Astrocyte of the cerebellum (primary cell): ENCODE data around the gene CD58.
A peak's percentile ranks its signal among the peaks of the same experiment; 100 is the strongest.
"Not testable (repeated sequence)": the region's sequence is repeated elsewhere in the genome, so short reads cannot be mapped to it uniquely, and the experiment has no call there.

Experiments
- DNase-seq: peaks from one replicate; pipeline ENCODE4 v3.0.0-alpha.2; 2011; ENCODE audit warnings: low read depth
- H3K4me3 ChIP-seq: 2 replicates; pipeline ENCODE4 v1.5.1; 2011; ENCODE audit warnings: mild to moderate bottlenecking, low read depth, low read length, moderate library complexity
- in situ Hi-C: cut with HindIII; loops from 2 replicates; pipeline ENCODE4 v1.10.0; 2017; ENCODE audit warnings: low sequenced_read_pairs
- TF ChIP-seq, protein P1 (sequence below): IDR thresholded peaks from 2 replicates; pipeline ENCODE4 v1.5.1; 2012; ENCODE audit warnings: low read length, low read depth, moderate library complexity, mild to moderate bottlenecking; ENCODE audit errors: missing control alignments

CD58 gene

DNA sequence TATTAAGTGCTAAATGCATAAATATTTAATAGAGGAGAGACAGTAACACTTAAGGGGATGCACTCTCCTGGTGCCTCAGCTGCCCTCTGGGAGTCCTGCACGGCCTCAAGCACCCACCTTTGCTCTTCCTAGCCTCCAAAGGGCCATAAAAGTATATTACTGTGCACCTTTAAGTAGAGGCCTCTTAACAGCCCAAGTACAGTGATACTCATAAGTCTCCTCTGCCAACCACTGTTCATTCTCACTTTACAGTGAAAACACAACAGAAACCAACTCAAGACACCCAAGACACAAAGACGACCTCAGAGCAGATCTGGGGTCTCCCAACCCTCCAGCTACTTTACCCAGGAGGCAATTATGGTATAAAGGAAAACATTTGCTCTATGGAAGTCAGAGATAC lies 26.6 kb upstream of the CD58 start:
- H3K4me3 ChIP-seq, DNase-seq, in situ Hi-C loops: not testable (repeated sequence)

DNA sequence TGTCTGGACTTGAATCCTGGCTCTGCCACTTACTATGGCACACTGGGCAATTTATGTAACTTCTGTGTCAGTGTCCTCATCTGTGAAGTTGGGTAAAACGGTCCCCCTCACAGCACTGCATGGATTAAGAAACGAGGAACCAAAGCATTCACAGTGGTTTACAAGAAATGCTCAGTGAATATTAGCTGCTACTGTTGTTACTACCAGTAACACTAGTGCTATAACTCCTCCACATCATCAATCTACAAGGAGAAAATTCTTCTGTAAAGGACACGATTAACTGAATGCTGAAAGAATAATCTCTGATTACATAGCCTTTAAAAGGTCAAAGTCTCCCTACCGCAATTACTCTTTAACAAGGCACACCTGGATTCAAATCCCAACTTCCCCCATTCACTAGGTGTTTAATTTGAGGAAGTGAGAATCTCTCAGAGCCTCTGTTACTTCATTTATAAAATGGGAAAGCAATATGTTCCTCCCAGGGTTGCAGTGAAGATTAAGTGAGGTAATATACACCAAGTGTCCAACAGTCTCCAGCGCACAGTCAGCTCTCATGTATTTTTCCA lies 26.0 kb upstream of the CD58 start:
- DNase-seq, result not testable (repeated sequence)

DNA sequence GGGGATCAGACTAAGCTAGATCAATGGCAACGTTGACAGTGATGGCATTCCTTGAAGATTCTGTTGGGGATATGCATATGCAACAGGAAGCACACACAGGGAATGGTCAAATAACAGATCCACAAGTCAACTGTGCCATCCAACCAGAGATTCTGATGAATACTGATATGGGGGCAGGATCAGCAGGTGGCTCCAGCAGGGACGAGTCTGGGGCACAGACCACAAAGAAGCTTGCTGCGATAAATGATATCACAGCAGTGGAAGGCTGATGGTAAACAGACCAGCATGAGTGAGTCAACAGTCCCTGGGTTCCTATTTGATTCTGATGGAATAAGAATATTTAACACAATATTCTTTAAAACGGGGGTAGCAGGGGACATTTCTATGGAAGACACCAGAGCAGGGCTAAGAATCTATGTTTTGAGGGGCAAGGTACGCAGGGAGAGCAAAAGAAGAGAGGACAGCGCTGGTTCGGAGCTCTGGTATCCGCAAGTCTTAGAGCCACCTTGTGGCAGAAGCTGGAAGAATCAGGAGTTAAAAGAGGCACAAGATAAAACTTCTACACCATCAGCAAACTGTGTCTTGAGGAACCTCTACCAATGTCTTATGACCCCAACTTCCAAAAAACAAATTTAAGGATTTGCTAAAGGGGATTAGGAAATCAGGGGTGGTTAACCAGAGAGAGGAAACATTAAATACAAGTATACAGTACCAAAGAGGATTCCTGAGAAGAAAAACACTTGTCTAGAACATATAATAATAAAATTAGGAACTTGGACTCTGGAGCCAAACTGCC lies 25.3 kb upstream of the CD58 start:
- H3K4me3 ChIP-seq, DNase-seq, in situ Hi-C loops: not testable (repeated sequence)
- TF ChIP-seq, protein P1, sequence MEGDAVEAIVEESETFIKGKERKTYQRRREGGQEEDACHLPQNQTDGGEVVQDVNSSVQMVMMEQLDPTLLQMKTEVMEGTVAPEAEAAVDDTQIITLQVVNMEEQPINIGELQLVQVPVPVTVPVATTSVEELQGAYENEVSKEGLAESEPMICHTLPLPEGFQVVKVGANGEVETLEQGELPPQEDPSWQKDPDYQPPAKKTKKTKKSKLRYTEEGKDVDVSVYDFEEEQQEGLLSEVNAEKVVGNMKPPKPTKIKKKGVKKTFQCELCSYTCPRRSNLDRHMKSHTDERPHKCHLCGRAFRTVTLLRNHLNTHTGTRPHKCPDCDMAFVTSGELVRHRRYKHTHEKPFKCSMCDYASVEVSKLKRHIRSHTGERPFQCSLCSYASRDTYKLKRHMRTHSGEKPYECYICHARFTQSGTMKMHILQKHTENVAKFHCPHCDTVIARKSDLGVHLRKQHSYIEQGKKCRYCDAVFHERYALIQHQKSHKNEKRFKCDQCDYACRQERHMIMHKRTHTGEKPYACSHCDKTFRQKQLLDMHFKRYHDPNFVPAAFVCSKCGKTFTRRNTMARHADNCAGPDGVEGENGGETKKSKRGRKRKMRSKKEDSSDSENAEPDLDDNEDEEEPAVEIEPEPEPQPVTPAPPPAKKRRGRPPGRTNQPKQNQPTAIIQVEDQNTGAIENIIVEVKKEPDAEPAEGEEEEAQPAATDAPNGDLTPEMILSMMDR, result peak; percentile 54

More for the DNA sequence above, 26.0 kb upstream of the CD58 start:
- in situ Hi-C loops, H3K4me3 ChIP-seq: not testable (repeated sequence)

DNA sequence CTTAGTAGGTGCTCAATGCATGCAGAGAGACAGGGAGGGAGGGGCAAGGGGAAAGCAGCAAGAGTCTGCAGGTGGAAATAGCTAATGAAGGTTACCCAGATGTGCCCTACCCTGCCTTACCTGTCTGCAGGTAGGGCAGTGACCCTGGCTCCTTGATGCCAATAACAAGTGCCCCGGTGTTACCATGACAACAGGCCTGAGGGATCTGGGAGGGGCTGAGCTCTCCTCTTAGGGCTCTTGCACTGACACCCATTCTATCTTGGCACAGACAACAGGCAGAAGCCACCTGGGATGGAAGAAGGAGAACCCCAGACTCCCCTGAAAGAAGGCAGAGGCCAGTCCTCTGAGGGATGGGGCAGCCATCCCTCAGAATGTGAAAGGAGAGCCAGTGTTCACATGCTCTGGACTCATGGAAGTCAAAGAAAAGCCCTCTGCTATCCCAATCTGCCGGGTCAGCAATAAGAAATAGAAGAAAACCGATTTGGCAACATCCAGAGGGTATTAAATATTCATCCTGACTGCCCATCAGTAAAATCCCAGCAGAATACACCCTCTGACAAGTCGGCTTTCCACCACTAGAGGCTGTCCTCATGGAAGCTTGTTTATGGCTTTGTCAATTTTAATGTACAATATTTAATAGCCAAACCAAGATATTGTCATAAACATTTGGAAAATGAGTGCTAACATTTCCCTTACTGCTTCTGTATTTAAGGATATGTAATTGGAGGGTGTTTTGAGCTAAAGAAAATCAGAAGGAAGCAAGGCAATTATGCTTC lies 24.4 kb upstream of the CD58 start:
- TF ChIP-seq, protein P1, result peak; percentile 49
- in situ Hi-C loops, H3K4me3 ChIP-seq, DNase-seq: not testable (repeated sequence)

DNA sequence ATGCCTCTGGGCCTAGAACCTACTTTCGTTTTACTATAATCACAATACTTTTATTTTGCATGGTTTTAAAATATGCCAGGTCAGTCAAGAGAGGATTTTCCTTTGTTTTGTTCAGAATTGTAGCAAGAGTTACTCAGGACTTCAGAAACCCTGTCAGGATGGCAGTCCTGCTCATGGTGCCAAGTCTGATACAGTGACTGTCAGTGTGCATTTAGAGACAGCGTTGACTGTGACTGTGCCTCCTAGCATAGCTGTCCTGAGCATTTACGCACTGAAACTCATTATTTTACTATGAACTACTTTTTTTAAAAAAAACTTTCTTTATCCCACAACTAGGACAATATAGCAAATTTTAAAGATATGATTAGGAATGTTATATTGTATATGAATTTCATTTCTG lies 23.2 kb upstream of the CD58 start:
- in situ Hi-C loops, result not testable (repeated sequence)

DNA sequence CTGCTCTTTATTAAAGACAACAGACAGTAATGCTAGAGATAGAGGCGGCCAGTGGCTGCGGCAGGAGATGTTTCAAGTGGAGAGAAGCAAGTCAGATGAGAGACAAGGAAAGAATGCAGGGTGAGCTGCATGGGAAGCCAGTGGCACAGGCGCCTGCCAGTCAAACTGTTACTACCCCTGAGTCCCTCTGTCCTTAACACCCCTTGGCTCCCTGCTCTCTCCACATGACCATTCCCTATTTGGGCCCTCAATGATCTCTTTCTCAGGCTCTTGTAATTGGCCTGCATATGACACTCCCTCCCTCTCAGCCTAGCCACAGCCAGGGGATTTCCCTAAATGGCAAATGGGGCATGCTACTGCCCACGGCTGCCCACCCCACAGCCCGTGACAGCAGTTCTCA lies 22.6 kb upstream of the CD58 start:
- DNase-seq, H3K4me3 ChIP-seq, in situ Hi-C loops: not testable (repeated sequence)

More for the DNA sequence above, 23.2 kb upstream of the CD58 start:
- not testable (repeated sequence) for DNase-seq, H3K4me3 ChIP-seq

DNA sequence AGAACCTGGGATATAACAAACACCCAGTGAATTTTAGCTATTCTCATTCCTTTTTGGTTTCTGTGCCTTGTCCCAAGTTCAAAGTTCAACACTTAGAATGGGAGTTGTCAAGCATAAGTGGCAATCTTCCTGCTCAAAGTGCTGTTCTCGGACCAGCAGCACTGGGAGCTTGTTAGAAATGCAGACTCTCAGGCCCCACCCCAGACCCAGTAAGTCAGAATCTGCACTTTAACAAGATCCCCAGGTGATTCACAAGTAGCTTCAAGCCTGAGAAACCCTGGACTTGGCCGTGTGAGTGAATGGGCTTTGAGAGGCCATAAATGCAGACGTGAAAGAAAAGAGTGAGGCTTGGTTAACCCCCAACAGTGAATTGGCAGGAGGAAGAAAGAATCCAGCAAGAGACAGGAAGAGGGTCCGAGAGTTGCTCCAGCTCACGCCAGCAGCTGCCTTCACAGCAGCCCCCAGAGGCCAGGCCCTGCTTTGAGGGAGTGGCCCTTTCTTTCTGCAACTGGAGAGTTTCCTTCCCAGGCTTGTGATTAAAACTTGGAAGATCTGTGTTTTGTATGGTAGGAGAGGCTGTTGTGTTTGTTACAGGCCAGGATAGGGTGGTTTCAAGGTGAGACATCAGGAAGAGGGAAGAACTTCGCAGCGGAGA lies 21.3 kb upstream of the CD58 start:
- DNase-seq, result not testable (repeated sequence)

DNA sequence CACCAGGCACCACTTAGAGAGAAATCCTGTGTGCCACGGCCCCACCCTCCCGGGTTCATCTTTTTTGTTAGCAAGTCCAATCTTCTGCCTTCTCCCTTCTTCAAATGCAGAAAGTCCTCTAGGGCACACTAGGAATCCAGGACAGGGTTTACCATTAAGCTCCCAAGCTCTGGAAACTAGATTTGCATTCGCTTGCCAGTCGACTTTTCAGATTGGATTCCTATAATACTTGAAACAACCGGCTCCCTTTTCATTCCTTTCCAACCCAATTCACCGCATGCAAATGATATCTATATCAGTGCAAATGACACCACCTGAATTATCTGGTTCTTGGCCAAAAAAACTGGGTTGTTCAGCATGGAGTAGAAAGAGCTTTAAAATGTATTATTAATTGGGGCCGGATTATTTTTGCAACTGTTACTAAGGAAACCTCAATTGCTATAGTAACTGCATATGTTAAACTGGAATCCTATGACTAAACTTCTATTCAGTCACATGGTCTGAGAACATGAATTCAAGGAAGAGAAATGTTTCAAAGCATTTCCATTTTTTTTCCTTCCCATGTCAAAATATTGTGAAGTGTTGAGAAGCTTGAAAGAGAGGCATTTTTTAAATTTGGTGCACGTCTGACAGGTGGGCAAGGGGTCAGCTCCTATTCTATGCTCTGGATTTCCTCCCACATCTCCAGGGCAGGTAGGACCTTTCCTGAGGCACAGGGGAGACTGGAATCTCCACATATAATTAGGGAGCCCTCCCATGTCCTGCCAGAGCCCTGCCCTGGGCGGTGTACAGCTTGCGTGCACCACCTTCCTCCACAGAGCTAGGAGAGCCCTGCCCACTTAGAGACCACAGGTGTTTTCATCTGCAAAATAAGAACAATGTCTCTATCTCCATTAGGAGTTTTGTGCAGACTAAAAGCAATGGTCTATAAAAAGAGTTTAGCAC lies 20.5 kb upstream of the CD58 start:
- DNase-seq, in situ Hi-C loops: not testable (repeated sequence)

More for the DNA sequence above, 21.3 kb upstream of the CD58 start:
- in situ Hi-C loops, H3K4me3 ChIP-seq: not testable (repeated sequence)

DNA sequence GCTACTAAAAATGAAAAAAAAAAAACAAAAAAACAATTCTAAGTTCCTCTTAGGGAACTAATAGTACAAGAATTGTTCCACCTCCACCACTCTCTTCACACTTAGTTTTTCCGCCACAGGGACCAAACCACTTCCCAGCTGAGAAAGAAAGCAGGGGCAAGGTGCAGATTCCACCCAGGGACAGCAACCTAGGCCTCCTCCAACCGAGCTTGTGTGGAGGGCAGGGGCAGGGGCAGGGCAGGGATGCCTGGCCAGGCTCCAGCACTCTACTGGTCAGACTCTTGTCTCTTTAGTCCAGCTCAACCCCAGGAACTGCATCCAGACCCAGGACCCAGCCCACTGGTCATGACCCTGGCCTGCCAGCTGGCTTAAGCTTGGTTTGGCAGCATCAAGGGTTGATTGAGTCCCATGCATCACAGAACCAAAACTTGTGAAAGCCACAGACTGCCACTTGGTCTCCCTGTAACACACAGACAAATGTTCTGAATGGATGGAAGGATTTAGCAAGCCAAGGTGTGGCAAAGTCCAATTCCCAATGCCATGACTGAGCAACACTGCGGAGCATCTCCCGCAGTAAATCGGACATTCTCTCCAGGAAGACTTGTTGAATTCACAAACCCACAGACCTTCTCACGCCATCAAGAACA lies 19.7 kb upstream of the CD58 start:
- DNase-seq, H3K4me3 ChIP-seq, in situ Hi-C loops: not testable (repeated sequence)

More for the DNA sequence above, 20.5 kb upstream of the CD58 start:
- H3K4me3 ChIP-seq, result not testable (repeated sequence)

DNA sequence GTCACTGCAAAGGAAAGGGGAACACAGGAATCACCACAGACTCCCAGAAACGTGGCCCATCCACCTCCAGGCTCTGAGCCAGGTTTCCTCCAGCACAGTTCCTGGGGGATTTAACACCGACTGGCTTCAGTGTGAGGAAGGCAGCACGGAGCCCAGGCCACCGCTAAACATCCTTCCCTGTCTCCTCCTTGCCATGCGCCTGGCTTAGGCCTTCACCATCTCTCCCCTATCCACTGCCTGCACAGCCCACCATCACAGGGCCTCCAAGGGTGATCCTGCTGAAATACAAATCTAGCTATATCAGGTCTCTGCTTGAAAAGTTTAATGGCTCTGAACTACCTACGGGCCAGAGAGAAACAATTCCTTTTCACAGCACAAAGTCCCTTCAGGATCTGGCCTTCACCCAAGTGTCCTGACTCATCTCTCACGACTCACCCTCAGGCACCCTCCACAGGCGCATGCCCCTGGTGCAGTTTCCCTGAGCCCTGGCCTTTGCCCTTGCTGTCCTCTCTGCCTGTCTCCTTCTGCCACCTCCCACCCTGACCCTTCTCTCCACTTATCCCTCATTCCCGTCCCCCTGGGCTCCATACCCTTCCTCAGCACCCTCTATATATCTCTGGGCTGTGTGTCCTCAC lies 18.4 kb upstream of the CD58 start:
- in situ Hi-C loops, DNase-seq, H3K4me3 ChIP-seq: not testable (repeated sequence)
